Stomach (tissue), 4 donors: ENCODE data around the gene P2RY13.

Experiments used
- EP300 ChIP-seq: sonication (generic); formaldehyde crosslinking; IDR thresholded peaks from one replicate; pipeline ENCODE4 v1.6.1; 2017; ENCODE audit warnings: antibody characterized with exemption
- POLR2A ChIP-seq, 4 donors: fragments of 450-650 bp; IDR thresholded peaks; one replicate each; pipeline ENCODE4 v1.6.1; 2016; ENCODE audit warnings: antibody characterized with exemption in 4 of 4, control low read depth in 2 of 4, mild to moderate bottlenecking in 1 of 4, moderate library complexity in 1 of 4
- TF ChIP-seq, protein P1 (sequence below), 7 experiments: fragments of 450-650 bp in 4 of 7; fragments of 200-600 bp in 3 of 7; sonication (generic) in 3 of 7; IDR thresholded peaks; one replicate each; pipeline ENCODE4 v1.5.1; 2016 to 2019; ENCODE audit warnings: antibody characterized with exemption in 7 of 7, control low read depth in 2 of 7, mild to moderate bottlenecking in 1 of 7

DNA sequence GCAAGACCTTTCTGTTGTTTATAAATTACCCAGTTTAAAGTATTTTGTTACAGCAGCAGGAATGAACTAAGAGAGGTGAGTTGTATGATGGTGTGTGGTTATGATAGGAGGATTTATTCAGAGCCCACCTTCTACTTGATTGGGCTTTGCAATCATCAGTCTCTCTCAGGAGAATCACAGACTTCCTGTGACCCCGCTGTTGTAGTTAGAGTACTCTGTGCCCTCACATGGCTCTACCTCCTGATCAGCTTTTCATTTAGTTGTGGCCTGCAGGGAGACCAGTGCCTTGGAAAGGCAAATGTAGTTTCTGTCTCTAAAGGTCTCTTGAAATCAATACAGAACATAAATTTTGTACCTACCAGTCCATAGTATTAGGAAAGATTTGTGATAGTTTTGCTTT lies 43.4 kb downstream of the P2RY13 start:
- TF ChIP-seq, protein P1, sequence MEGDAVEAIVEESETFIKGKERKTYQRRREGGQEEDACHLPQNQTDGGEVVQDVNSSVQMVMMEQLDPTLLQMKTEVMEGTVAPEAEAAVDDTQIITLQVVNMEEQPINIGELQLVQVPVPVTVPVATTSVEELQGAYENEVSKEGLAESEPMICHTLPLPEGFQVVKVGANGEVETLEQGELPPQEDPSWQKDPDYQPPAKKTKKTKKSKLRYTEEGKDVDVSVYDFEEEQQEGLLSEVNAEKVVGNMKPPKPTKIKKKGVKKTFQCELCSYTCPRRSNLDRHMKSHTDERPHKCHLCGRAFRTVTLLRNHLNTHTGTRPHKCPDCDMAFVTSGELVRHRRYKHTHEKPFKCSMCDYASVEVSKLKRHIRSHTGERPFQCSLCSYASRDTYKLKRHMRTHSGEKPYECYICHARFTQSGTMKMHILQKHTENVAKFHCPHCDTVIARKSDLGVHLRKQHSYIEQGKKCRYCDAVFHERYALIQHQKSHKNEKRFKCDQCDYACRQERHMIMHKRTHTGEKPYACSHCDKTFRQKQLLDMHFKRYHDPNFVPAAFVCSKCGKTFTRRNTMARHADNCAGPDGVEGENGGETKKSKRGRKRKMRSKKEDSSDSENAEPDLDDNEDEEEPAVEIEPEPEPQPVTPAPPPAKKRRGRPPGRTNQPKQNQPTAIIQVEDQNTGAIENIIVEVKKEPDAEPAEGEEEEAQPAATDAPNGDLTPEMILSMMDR (IDR thresholded peaks at IDR 0.05), result no peak
- TF ChIP-seq EP300, result no peak
- TF ChIP-seq POLR2A (IDR thresholded peaks at IDR 0.05), result no peak
